GM21423 (cell line): Measurements from ENCODE around the gene SUGCT.
"Not testable (repeated sequence)": the region's sequence is repeated elsewhere in the genome, so short reads cannot be mapped to it uniquely, and the experiment has no call there.

ENCODE experiments used
- ATAC-seq: cut with Tn5 transposase; IDR thresholded peaks from one replicate; pipeline ENCODE4 v1.9.1; 2021; ENCODE audit warnings: mild to moderate bottlenecking, moderate library complexity; ENCODE audit not compliant: unreplicated experiment

The SUGCT gene

DNA sequence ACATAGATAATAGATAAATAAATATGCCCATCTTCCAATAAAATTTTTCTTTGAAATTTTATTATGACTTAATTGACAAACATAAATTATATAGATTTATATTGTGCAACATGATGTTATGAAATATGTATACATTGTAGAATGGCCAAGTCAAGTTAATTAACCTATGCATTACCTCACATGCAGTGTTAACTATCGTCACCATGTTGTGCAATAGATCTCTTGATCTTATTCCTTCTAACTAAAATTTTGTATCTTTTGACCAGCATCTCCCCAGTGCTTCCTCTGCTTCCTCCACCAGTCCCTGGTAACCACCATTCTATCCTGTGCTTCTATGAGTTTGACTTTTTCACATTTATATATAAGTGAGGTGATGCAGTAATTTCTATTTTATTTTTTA, 259.6 kb downstream of the SUGCT start:
- ATAC-seq = no peak

- no peak for ATAC-seq
Measured at GRCh38 chr7:40400525-40400924, 265.7 kb downstream of the SUGCT start.

DNA sequence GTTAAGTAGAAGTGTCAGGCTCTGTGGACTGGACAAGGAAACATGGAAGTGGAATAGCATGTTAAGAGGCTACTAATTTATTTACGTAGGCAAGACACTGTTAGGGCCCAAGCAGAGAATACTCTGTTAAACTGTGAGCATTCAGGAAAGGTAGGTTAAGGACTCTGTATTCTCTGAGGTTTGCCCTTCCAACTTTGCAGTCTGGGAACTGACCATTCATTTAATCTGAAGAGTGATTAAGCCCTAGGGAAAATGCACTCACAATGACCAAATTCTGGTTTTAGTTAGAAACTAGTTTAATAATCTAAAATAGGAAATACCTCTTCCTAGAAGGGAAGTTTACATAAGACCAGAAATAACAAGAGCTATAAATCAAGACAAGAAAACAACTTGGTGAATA, 266.6 kb downstream of the SUGCT start:
- ATAC-seq = no peak

GRCh38 chr7:40402661-40403060, 267.9 kb downstream of the SUGCT start:
- no peak for ATAC-seq

DNA sequence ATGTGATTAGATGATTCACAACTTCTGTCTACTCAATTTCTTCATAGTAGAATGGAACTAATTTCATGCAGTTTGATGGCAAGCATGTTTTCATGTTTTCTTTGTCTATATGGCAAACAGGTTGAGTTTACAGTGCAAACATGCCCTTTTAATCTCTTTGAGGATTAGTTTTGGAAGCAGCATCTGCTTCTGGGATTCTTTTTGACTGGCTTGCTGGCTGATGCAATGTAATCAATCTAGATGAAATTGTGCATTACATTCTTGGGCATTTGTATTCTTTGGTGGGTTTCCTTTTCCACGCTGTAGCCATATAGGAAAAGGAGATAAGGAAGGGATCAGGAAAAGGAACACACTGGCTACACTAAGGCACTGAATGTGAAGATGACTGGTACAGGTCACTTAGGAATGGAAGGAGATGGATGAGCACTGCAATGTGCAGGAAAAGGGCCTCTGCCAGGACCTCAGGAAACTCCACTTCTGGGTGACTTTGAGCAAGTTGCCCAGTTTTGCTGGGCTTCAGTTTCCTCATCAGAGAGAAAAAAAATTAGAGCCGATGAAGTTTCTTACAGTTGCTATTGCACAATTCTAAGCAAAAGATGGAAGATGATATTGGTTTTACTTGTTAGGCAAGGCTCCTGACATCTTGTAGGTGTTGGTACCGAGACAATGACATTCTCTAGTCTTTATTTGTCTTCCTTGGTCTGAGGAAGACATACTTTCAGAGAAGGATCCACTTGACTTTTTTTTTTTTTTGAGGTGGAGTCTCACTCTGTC, 269.1 kb downstream of the SUGCT start:
- no peak for ATAC-seq

- no peak for ATAC-seq
Measured at GRCh38 chr7:40405991-40406390, 271.2 kb downstream of the SUGCT start.

GRCh38 chr7:40412323-40412722, 277.5 kb downstream of the SUGCT start:
- no peak for ATAC-seq

DNA sequence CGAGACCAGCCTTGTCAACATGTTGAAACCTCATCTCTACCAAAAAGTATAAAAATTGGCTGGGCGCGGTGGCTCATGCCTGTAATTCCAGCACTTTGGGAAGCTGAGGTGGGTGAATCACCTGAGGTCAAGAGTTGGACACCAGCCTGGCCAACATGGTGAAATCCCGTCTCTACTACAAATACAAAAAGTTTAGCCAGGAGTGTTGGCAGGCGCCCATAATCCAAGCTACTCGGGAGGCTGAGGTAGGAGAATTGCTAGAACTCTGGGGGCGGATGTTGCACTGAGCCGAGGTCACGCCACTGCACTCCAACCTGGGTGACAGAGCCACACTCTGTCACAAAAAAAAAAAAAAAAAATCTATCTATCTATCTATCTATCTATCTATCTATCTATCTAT, 279.9 kb downstream of the SUGCT start:
- not testable (repeated sequence) for ATAC-seq

GRCh38 chr7:40418448-40418847, 283.6 kb downstream of the SUGCT start:
- ATAC-seq = no peak

DNA sequence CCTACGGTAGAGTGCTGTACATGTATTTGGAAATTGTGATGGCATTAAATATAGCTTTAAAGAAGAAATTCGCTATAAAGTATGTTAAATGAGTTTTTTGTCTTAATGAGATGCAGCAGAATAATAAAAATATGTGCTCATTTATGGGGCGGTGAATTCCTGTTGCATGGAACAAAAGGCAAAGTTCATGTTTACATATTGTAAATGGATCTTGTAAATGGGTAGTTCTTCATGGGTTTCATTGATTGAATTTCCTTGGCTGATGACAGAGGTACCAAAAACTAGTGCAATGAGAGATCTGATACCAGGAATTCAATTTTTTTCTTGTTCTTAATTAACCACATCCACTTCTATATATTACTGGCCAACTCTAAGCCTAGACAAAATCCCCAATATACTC, 284.2 kb downstream of the SUGCT start:
- no peak for ATAC-seq

- ATAC-seq = no peak
Measured at GRCh38 chr7:40419806-40420205, 285.0 kb downstream of the SUGCT start.

DNA sequence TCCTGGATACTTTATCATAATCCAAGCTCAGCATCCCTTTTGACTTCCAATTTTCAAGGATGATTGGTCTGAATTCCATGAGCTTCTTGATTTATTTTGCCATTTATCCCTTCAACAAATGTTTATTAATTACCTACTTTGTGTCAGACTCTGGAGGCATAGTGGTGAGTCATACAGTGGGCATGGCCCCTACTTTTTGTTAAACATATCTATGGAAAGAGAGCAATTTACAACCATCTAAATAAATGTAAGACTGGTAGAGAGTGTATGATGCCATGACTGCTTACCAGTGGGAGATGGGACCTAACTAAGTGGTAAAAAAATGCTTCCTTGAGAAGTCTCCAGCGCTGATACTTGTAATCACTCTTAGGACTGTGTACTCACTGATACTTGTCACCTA, 286.6 kb downstream of the SUGCT start:
- no peak for ATAC-seq

GRCh38 chr7:40425696-40426095, 290.9 kb downstream of the SUGCT start:
- no peak for ATAC-seq

- no peak for ATAC-seq
Measured at GRCh38 chr7:40428421-40428820, 293.6 kb downstream of the SUGCT start.

- ATAC-seq = no peak
Measured at GRCh38 chr7:40429826-40430225, 295.0 kb downstream of the SUGCT start.

DNA sequence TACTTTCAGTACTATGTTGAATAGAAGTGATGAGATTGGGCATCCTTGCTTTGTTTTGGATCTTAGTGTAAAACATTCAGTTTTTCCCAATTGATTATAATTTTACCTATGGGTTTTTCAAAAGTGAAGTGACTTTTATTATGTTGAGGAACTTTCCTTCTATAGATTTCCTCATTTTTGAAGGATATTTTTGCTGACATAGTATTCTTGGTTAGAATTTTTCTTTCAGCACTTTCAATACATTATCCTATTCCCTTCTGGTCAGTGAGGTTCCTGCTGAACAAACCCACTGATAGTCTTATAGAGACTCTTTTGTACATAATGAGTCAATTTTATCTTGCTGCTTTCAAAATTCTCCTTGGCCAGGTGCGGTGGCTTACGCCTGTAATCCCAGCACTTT, 297.2 kb downstream of the SUGCT start:
- no peak for ATAC-seq

GRCh38 chr7:40436710-40437109, 301.9 kb downstream of the SUGCT start:
- ATAC-seq = no peak

DNA sequence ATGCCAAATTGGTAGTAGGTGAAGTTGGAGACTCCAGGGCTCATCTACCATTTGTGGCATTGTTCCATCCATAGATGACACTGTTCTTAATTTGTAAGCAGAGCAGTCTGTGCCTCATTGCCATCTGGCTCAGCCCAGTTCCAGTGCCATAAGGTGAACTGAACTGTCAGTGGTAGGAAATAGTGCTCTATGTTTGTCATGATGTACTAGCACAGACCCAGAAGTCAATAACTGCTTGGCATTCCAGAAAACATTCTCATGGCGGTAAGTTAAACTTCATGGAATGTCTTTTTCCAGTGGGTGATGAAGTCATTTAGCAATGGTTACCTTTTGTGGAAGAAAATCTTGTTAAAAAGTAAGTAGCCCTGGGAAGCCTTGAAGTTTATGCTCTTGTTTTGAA, 302.7 kb downstream of the SUGCT start:
- no peak for ATAC-seq

DNA sequence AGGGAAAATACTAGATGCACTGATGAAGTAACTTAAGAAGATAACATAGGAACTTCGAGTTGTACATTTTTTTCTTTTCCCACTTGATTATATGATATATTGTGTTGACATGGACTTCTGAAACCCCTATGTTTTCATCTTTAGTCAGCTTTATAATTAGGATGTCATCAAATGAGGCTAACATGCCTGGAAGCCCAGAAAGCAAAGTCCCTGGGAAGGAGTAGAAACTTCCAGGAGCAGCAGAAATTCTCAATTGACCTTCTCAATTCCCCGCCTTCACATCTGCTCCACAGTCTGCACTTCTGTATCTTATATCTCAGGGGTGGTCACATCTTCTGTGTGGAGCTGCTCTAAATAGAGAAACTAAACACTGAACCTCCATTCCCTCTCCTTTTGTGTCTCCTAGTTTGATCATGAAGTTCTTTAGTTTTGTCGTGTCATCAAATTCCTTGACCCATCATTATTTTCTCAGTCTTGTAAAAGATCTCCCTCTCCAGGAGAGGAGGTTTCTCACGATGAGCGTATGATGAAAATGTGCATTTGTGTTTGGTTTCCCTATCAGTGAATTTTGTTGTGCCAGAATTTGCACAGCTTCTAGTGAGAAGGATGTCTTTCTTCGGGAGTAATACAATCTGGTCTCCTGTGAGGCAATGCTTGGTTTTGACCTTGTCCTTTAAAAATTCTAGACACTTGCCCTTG, 303.3 kb downstream of the SUGCT start:
- no peak for ATAC-seq

GRCh38 chr7:40439686-40440085, 304.9 kb downstream of the SUGCT start:
- no peak for ATAC-seq

GRCh38 chr7:40447345-40447744, 312.5 kb downstream of the SUGCT start:
- no peak for ATAC-seq

DNA sequence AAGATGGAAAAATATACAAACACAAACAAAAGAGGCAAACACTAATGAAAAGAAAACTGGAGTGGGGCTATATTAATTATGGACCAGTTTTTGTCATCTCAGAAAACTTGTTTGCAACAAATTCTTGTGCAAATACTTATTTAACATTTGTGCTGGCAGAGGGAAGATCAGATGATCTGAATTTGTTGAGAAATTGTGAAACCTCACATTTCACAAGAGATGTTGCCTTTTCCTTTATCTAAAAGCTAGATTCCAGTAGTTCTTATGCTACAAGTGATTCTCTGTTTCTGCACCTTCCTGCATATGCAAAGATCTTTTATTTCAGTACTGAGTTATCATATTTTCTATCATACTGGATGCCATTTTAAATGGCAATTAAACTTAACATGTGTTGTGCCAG, 320.7 kb downstream of the SUGCT start:
- ATAC-seq = no peak
